Stimulated activated naive CD8-positive, alpha-beta T cell treated with anti-CD3 and anti-CD28 coated beads, Interleukin-15, amount 100 ng/mL, for 72 hours (primary cell): Measurements from ENCODE around the gene TRPM3.

Experiments used
- ATAC-seq: fragments of 150-1000 bp; cut with Tn5 transposase; 2 replicates; pipeline ENCODE4 v1.10.0; 2021; ENCODE audit warnings: mild to moderate bottlenecking, moderate library complexity
- DNase-seq, 2 donors: peaks; one replicate each; pipeline ENCODE4 v3.0.0; 2021 to 2022
- H3K27ac Mint-ChIP-seq, 2 donors: one replicate each; pipeline ENCODE4 v1.8.0; 2022; ENCODE audit warnings: mild to moderate bottlenecking in 2 of 2, mixed read lengths in 2 of 2, moderate library complexity in 2 of 2
- H3K27me3 Mint-ChIP-seq: one replicate; pipeline ENCODE4 v1.8.0; 2022; ENCODE audit warnings: mixed read lengths
- H3K4me1 Mint-ChIP-seq: one replicate; pipeline ENCODE4 v1.8.0; 2022; ENCODE audit warnings: mild to moderate bottlenecking, mixed read lengths
- H3K4me3 Mint-ChIP-seq, 2 donors: one replicate each; pipeline ENCODE4 v1.8.0; 2022; ENCODE audit warnings: mild to moderate bottlenecking in 2 of 2, mixed read lengths in 2 of 2, moderate library complexity in 1 of 2
- H3K9me3 Mint-ChIP-seq, 2 donors: one replicate each; pipeline ENCODE4 v1.8.0; 2022; ENCODE audit warnings: mixed read lengths in 2 of 2

The TRPM3 gene

DNA sequence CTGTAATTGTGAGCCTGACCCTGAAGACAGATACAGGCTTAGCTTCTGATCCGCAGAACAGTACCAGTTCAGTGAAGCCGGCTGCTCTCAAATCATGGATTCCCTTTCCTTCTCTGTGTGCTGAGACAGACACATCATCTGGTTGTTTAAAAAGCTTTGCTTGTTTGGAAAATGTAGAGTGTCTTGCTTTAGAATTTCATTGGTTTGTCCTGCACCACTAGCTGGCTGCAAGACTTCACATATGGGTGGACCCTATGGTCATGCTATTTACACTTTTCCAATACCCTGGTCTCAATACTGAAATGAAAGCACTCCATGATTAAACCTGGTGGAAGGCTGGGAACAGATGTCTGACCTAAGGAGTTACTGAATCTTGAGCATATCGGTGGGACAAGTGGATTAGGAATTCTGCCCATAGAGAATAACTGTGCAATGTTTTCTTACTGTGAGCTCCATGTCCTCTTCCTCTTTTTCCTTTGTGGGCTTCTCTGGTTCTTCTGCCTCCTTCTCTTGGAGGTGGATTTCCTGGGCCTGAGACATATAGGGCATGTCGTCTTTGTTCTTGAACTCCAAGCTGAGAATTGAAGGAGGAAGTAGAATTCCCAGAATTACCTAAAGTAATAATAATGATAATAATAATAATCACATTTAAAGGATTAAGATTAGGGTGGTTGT is 505.8 kb downstream of the TRPM3 start:
- no peaks in the 10 kb centered on the region for H3K9me3 Mint-ChIP-seq
- no peak overlapping the region for H3K4me3 Mint-ChIP-seq
- no peak for ATAC-seq
- no peak overlapping the region for H3K27ac Mint-ChIP-seq
- H3K27me3 Mint-ChIP-seq = no peaks in the 10 kb centered on the region
- DNase-seq = no peak
- H3K4me1 Mint-ChIP-seq = no peaks in the 10 kb centered on the region

DNA sequence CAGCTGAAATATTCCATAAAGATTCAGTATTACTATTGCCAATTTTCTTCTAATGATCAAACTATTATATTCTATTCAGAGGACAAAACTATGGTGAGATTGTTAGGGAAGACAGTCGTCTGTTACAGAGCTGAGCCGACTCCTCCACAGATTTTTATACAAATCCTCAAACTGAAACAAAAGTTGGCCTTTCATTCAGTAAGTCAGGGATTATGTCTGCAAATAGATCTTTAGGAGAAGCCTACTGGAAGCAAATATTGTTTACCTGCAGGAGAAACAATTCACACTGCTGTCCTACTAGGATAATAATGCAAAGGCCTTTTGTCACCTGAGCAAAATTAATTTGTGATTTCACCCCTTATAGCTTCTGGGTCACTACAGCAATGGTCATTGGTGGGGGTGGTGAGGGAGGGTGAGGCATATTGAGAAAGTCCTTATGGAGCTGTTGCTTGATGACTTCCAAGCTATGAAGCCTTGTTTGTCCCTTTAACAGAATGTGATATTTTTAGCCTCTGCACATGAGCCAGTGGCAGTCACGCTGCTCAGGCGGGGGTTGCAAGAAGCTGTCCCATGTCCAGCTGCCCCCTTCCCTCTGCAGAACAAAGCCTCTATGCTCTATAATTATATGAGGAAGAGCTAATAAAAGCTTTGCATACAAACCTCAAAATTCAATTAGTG is 506.5 kb downstream of the TRPM3 start:
- H3K4me1 Mint-ChIP-seq = no peaks in the 10 kb centered on the region
- H3K27me3 Mint-ChIP-seq = no peaks in the 10 kb centered on the region
- DNase-seq (no peak), ATAC-seq (no peak)
- H3K4me3 Mint-ChIP-seq = no peak overlapping the region
- no peak overlapping the region for H3K27ac Mint-ChIP-seq
- no peaks in the 10 kb centered on the region for H3K9me3 Mint-ChIP-seq

DNA sequence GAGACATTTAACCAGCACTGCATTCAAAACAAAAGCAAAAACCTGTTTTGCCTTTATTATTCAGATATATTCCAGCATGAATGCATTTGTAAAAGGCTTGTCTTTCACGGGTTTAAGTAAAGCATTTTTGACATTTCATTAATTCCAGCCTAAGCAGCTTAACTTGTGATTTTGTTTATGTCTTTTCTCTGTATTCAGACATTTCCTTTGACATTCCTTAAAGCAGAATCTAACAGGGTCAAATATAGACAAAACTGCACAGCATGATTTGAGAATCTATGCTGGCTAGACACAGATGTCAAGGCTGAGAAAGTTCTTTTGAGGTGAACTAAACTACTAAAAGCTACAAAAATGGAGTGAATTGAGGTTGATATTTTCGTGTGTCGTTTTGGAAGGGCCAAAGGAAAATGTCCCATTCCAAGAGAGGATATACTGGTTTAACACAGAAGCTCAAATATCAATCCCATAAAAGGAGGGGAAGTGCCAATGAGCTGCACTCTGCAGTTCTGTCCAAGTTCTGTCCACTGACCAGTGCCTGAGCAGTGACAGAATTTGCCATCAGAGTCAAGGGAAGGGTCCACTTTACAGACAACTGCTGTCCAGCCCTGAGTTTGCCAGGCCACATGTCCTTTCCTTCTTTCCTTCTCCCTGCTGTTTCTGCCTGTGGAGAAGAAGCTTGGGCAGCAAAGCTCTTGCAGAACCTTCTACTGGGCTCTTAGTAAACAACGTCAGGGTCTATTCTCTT is 508.2 kb downstream of the TRPM3 start:
- ATAC-seq (no peak), DNase-seq (no peak)
- no peaks in the 10 kb centered on the region for H3K4me1 Mint-ChIP-seq
- no peaks in the 10 kb centered on the region for H3K9me3 Mint-ChIP-seq
- H3K27me3 Mint-ChIP-seq = no peaks in the 10 kb centered on the region
- H3K4me3 Mint-ChIP-seq = no peak overlapping the region
- H3K27ac Mint-ChIP-seq = no peak overlapping the region

DNA sequence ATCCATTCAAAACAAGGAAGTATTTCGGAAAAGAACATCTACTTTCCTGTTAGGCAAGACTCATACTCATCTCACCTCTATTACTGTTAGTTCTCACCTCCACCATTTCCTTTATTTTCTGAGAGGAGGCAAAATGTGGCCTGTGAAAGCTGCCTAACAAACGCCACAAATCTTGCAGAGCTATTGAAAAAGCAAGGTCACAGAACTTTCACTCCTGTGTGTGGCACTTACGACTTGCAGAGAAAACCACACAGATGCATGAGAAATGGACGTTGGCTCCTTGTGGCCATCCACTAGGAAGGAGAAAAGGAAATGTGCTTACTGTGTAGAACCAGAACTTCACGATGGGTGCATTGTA is 511.2 kb downstream of the TRPM3 start:
- no peak overlapping the region for H3K4me3 Mint-ChIP-seq
- no peak for ATAC-seq
- no peak for DNase-seq
- H3K27me3 Mint-ChIP-seq = no peaks in the 10 kb centered on the region
- peak overlapping the region in 1 of 2 donors; percentile 7 for H3K27ac Mint-ChIP-seq
- H3K4me1 Mint-ChIP-seq = no peaks in the 10 kb centered on the region
- no peaks in the 10 kb centered on the region for H3K9me3 Mint-ChIP-seq

DNA sequence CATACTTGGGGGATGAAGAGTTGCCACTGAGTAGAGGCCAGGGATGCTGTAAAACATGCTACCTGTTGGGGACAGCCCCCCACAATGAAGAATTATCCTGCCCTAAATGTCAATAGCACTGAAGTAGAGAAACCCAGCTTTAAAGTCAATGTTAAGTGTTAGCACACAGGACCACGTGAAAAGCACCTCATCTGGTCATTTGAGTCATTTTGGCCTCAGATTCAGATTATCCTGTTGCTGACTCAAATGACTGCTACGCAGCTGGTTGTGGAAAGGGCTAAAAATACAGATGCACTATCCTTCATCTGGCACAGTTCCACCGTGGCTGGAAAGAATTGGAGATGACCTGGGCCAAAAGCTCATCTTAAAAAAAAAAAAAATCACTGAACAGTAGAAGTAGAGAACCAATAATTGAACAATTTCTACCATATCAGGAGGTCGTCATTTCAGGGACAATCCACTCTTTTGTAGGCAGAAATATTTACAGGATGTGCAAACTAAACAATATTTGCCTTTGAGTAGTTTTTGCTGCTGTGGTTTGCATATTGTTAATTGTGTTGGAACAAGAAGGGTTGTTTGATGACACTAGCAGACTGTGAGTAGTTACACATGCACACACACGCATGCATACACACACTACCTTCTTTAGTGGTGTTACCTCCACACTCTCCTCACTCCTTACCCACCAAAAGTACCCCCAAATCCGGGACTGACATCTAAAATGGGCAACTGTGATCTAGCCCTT is 511.7 kb downstream of the TRPM3 start:
- Mint-ChIP-seq H3K4me3 (no peak overlapping the region), H3K27me3 (no peaks in the 10 kb centered on the region), H3K4me1 (no peaks in the 10 kb centered on the region)

DNA sequence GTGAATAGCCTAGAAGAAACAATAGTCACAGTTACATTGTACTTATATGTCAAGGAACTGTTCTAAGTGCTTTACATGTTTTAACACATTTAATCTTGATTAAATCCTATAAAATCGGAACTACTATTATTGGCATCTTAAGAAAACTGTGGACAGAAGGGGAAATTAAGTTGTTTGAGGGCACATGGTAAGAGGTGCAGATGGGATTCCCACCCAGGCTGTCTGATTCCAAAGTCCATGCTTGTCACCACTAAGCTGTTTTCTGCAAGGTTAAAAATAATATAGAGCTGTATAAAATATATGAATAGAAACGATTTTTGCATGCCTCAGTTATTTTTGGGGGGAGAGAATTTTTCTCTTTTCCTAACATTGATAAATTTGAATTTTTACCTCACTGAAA is 512.4 kb downstream of the TRPM3 start:
- H3K4me1 Mint-ChIP-seq = no peaks in the 10 kb centered on the region
- H3K4me3 Mint-ChIP-seq = no peak overlapping the region
- no peaks in the 10 kb centered on the region for H3K9me3 Mint-ChIP-seq
- ATAC-seq = no peak
- no peaks in the 10 kb centered on the region for H3K27me3 Mint-ChIP-seq
- no peak overlapping the region for H3K27ac Mint-ChIP-seq
- DNase-seq = no peak

More for the DNA sequence above, 511.7 kb downstream of the TRPM3 start:
- Mint-ChIP-seq H3K9me3 (no peaks in the 10 kb centered on the region), H3K27ac (peak overlapping the region in 1 of 2 donors; percentile 7)
- DNase-seq (no peak), ATAC-seq (peak; percentile 42)

DNA sequence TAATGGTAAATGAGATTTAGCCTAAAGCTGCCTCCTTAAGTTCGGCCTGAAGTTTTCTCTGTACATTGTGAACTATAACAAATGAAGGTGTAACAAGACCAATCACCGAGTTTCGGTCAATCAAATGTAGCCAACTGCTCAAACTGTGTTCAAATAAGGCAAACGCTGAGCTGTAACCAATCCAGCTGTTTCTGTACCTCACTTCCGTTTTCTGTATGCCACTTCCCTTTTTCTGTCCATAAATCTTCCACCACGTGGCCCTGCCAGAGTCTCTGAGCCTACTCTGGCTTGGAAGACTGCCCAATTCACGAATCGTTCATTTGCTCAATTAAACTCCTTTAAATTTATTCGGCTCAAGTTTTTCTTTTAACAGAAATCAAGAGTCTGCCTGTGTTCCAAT is 513.5 kb downstream of the TRPM3 start:
- H3K4me1 Mint-ChIP-seq = no peaks in the 10 kb centered on the region
- peak overlapping the region in 1 of 2 donors; percentile 9 for H3K27ac Mint-ChIP-seq
- H3K9me3 Mint-ChIP-seq = no peaks in the 10 kb centered on the region
- no peaks in the 10 kb centered on the region for H3K27me3 Mint-ChIP-seq
- H3K4me3 Mint-ChIP-seq = no peak overlapping the region
- DNase-seq (no peak), ATAC-seq (no peak)

DNA sequence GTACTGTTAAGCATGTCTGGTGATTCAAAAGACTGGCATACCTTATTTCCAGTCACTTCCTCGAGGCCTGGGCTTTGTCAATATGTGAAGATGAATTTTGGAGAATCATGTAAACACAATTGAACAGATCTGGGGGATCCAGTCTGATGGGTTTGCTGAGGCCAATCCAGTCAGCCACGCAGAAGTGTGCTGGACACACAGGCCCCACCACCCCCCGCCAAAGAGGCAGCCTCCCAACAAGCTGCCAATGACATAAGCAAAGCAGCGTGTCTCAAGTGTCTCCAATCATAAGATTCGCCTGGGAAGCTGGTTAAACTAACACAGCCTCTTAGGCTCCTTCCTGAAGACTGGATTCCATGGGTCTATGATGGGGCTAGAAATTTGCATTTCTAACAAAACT is 514.1 kb downstream of the TRPM3 start:
- no peak for DNase-seq
- Mint-ChIP-seq H3K27me3 (no peaks in the 10 kb centered on the region), H3K27ac (no peak overlapping the region)

DNA sequence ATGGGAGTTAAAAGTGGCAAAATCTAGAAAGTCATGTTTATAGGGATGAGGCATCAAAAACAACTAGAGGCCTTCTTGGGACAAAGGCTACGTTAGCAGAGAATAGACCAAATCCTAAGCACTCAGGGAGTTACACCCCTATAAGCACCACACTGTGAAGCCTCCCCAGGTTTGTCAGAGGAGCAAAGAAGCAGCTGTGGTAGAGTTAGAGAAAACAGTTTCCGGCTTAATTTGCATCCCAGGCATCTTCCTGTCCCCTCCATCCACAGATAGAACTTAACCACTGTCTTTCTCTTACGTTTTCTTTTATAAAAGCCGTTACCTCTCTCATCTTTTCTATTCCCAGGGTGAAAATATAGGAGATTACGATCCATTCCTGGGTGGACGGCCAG is 518.4 kb downstream of the TRPM3 start:
- Mint-ChIP-seq H3K9me3 (no peaks in the 10 kb centered on the region), H3K4me1 (peaks cover 12% of the 10 kb centered on the region), H3K27me3 (no peaks in the 10 kb centered on the region), H3K27ac (no peak overlapping the region), H3K4me3 (no peak overlapping the region)
- no peak for DNase-seq
- no peak for ATAC-seq

More for the DNA sequence above, 514.1 kb downstream of the TRPM3 start:
- no peak overlapping the region for H3K4me3 Mint-ChIP-seq
- H3K9me3 Mint-ChIP-seq = no peaks in the 10 kb centered on the region
- ATAC-seq = no peak
- peaks cover 5% of the 10 kb centered on the region for H3K4me1 Mint-ChIP-seq

DNA sequence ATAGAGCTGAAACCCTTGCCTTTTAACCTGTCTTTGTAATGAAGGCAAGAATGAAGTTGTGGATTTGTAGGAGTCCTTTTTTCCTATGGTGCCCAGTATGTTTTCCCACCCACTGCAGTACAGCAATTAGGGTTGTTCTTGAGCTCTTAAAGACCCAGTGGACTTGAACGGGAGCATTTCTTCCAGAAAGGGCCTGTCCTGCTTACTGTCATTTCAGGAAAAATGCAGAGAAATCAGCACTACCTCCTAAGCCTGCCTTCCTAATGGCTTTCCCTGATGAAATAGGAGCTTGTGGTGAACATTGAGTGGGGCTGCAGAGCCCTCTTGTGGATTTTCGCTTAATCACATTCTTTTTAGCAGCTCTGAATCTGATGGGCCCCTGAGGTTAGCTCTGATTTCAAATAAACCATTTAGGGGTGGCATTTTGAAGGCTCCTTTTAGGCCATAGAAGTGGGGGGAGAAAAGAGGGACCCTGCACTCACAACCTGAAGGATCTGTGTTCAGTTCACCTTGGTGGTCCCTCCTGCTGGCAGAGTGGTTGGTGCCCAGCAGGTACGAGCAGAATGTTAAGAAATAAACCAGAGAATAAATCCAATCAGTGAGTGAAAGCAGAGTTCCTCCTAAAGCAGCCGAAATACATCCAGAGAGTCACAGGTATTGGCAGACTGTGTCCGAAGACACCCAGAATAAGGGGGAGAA is 519.0 kb downstream of the TRPM3 start:
- peak; percentile 77 for ATAC-seq
- DNase-seq = peak; percentile 34 to 44

DNA sequence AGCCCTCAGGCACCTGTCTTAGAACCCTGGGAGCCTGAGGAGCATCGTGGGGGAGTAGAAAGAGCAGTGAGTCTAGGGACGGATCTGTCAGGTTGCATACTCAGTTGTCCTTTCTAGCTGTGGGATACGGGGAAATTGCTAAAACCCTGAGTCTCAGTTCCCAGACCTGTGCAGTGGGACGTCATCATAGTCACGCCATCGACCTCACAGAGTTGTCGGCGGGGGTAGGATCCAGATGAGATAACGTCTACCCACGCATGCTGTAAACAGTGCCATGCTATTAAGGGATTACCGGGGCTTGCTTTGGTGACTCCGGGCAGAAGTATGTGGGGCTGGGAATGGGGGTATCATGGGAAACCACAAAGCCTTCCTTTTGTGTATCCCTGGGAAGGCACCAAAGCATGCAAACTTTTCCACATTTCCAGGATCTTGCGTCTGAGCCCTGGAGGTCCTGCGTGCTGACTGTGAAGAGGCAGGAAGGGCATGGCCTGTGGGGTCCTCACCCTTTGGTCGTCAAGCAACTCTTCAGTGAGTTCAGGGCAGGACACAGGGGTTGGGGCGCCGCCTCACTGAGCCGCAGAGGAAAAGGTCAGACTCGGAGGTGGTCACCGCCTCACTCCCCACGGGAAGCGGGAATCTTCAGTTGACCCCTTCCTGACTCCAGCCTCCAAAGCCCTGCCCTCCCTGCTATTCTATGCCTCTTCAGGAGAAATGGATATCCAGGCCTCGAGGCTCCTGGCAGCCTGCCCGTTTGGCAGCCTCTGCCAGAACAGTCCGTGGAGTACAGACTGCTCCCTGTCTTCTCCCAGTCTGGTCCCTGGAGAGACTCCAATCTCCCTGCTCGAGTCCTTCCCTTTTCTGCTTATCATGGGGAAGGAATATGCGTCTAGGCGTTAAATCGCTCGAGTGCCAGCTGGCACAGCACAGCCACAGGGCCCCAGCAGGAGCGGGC is 520.1 kb downstream of the TRPM3 start:
- H3K4me3 Mint-ChIP-seq = no peak overlapping the region
- H3K27me3 Mint-ChIP-seq = no peaks in the 10 kb centered on the region
- DNase-seq (no peak), ATAC-seq (no peak)
- peaks cover 12% of the 10 kb centered on the region for H3K4me1 Mint-ChIP-seq
- no peaks in the 10 kb centered on the region for H3K9me3 Mint-ChIP-seq
- no peak overlapping the region for H3K27ac Mint-ChIP-seq

More for the DNA sequence above, 519.0 kb downstream of the TRPM3 start:
- Mint-ChIP-seq H3K4me1 (peaks cover 12% of the 10 kb centered on the region), H3K4me3 (no peak overlapping the region), H3K9me3 (no peaks in the 10 kb centered on the region), H3K27me3 (no peaks in the 10 kb centered on the region), H3K27ac (peak overlapping the region in 1 of 2 donors; percentile 78)

DNA sequence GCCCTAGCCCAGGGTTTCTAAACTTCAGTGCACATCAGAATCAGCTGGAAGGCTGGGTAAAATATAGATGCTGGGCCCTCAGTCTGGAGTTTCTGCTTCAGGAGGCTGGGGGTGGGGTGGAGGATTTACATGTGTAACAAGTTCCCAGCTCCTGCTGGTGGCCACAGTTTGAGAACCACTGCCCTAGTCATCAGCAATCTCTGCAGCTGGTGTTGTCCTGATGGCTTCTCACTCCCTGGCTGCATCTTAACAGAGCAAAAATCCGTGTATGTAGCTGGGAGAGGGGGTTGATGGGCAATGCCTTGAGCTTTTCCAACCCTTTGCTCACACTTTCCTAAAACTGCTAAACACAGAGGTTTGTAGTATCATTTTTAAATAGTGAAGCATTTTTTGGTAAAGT is 520.9 kb downstream of the TRPM3 start:
- no peak overlapping the region for H3K4me3 Mint-ChIP-seq
- ATAC-seq (no peak), DNase-seq (no peak)
- H3K9me3 Mint-ChIP-seq = no peaks in the 10 kb centered on the region
- H3K27me3 Mint-ChIP-seq = no peaks in the 10 kb centered on the region
- H3K27ac Mint-ChIP-seq = no peak overlapping the region
- peaks cover 12% of the 10 kb centered on the region for H3K4me1 Mint-ChIP-seq

DNA sequence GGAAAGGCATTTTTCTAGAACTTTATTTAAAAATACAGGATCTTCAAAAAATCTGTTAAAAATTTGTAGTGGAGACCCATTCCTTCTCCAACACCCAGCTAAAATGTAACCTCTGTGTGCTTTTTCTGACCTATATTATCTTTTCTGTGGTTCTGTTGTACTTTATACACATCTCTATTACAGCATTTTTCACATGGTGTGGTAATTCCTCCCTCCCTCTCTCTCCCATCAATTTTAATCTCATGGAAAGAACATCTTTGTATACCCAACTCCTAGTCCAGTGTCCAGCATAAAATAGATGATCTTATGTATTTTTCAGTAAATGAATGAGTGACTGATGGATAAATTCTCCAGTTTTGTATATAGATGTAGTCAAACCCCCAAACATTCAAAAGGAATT is 523.5 kb downstream of the TRPM3 start:
- no peak for ATAC-seq
- Mint-ChIP-seq H3K27ac (peak overlapping the region in 1 of 2 donors; percentile 2), H3K4me3 (no peak overlapping the region), H3K9me3 (no peaks in the 10 kb centered on the region), H3K27me3 (no peaks in the 10 kb centered on the region), H3K4me1 (peaks cover 12% of the 10 kb centered on the region)
- no peak for DNase-seq

DNA sequence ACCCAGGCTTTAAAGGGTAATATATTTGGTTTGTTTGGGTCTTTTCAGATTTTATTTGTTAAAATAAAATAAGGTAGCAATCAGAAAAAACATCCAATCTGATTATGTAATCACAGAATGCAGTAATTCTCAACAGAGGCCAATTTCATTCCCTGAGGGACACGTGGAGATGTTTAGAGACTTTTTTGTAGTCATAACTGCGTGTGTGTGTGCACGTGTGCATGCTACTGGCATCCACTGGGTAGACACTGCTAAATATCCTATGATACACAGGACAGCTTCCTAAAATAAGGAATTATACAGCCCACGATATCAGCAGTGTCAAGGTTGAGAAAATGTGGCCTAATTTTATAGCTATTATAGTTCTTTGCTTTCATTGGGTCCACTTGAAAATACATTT is 526.2 kb downstream of the TRPM3 start:
- Mint-ChIP-seq H3K27me3 (no peaks in the 10 kb centered on the region), H3K9me3 (no peaks in the 10 kb centered on the region), H3K27ac (no peak overlapping the region), H3K4me1 (no peaks in the 10 kb centered on the region), H3K4me3 (no peak overlapping the region)
- ATAC-seq = no peak
- DNase-seq = no peak
